Muscle of arm (tissue), 12 donors: ENCODE measurements around the gene CPEB1. TPM values are rescaled to one million over a fixed set of nuclear protein-coding genes. Genes with fewer than 3 reads are reported as not detected.
"Not testable (repeated sequence)": the region's sequence is repeated elsewhere in the genome, so short reads cannot be mapped to it uniquely, and the experiment has no call there.

Experiments
- DNase-seq: peaks from one replicate; pipeline ENCODE4 v3.0.0-alpha.2; 2013
- polyA plus RNA-seq, 12 donors: library from polyadenylated mRNA; unstranded; fragments of 120-200 nt; gene quantifications; one replicate each; pipeline ENCODE4 v1.2.1, GENCODE V29; 2013; ENCODE audit not compliant: insufficient read length in 12 of 12

CPEB1 gene
- polyA plus RNA-seq, 12 donors: 0.25 to 1.2 (median 0.71) TPM; not detected in 2

DNA sequence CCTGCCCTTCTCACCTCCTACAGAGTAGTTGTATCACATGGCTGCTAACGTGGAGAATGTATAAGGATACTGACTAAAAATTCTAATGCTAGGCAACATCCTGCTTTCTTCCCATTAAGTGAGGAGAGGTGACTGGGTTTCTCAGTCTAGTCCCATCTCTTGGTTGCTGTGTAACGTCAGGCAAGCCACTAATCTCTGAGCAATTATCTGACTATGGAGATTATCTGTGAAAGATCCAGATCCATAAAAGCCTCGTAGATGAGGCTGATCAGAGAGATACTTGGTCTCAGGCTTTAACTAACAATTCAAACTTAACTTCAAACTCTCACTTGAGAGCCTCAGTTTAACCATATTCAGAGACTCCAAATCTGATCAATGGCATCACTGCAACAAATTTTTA is 102.2 kb downstream of the CPEB1 start:
- DNase-seq: no peak

GRCh38 chr15:82544431-82544830 is 102.7 kb downstream of the CPEB1 start:
- no peak for DNase-seq

GRCh38 chr15:82543160-82543559 is 104.0 kb downstream of the CPEB1 start:
- DNase-seq: no peak

DNA sequence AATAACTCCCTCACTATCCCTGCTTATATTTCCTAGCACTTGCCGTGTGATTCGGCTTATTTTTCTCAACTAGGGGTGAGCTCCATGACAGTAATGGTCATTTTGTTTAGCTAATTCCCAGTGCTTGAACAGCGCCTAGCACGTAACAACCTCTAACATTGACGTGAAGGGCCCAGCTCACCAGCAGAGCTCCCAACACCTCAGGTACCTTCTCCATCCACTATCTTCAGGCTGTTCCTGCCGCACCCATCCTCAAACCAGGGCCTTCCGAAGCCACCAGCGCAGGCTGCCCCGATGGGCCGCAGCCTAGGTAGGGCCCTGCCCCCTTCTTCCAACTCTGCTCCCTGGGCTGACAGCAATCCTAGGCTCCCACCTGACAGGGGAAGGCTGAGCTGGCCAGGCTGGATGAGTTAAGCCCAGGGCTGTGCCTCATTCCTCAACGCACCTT is 106.2 kb downstream of the CPEB1 start:
- no peak for DNase-seq

GRCh38 chr15:82540055-82540983 is 106.8 kb downstream of the CPEB1 start, which contains the start of gene RPS17:
Gene RPS17 (minus strand): TSS chr15:82540457. CDS start chr15:82540428, 29 bp downstream.
- peak; percentile 98 for DNase-seq

DNA sequence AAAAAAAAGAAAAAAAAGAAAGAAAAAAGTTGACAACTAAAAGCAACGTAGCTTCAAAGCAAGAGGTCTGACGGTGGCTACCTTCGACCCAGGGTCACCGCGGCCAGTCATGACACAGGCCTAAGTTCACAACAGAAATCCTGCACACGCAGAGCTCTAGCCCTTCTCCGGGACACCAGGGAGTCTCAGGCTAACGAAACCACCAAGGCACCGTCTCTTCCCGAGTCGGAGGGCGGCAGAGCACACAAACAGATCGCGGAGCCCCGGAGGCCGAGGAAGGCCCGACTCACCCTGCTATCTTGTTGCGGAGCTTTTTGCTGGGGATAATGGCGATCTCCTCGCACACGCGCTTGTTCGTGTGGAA is 107.5 kb downstream of the CPEB1 start:
- peak; percentile 25 for DNase-seq

- DNase-seq: no peak
Measured at GRCh38 chr15:82538961-82539690, 108.0 kb downstream of the CPEB1 start.

DNA sequence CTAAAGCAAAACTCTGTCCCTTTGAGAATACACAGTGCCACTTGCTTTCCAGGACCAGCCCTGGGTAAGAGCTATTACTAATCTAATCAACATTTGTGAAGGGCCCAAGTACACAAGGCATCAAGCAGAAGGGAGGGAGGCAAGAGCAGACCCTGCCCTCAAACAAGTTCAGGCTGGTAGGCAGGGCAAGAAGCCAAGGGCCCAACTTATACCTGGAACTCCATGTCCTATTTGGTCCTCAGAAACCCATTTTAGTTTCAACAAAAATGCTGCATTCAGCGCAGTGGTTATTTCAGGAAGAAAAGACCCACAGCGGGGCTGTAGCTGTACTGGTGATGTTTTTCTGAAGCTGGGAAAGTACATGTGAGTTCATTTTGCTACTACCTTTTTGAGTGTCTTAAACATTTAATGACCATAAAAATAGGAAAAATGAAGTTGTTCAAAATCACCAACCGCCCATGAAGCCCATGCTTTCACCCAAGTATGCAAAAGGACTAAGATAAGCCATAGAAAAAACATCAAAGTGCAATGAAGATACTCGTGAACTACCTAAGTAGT is 109.7 kb downstream of the CPEB1 start:
- no peak for DNase-seq

DNA sequence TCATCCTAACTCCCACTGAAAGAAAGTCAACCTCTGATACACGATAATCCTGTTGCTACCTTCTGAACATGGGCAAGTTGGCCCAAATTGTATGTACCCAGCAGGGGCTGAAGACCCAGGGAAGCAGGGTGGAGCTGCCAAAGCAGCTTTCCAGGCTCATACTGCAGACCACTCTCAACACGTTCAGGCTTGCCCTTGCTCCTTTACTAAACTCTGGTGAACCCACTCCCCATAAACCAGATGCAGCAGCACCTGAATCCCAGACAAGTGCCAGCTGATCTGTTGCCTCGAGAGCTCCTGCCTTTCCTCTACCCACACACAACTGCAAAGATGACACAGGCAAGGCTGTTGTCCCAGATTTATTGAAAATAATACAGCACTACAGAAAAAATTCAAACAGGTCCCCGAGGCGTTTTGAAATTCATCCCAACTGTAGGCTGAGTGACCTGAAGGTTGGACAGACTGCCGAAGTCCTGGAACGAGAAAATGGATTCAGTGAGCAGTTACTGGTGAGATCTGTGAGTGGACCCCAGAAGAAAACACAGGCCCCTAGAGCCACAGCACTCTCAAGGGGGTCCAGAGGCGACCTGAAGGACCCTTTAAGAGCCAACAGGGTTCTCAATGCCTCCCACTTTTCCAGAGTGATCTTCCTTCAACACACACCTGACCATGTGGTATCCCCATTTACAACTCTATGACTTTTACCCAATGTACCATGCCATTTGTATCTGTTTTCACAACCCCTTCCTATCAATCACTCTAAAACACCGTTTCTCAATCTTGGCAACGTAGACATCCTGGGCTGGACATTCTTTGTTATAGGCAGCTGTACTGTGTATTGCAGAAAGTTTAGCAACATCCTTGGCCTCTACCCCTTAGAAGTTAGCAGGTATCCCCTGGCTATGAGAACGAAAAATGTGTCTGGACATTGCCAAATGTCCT is 110.5 kb downstream of the CPEB1 start:
- no peak for DNase-seq

DNA sequence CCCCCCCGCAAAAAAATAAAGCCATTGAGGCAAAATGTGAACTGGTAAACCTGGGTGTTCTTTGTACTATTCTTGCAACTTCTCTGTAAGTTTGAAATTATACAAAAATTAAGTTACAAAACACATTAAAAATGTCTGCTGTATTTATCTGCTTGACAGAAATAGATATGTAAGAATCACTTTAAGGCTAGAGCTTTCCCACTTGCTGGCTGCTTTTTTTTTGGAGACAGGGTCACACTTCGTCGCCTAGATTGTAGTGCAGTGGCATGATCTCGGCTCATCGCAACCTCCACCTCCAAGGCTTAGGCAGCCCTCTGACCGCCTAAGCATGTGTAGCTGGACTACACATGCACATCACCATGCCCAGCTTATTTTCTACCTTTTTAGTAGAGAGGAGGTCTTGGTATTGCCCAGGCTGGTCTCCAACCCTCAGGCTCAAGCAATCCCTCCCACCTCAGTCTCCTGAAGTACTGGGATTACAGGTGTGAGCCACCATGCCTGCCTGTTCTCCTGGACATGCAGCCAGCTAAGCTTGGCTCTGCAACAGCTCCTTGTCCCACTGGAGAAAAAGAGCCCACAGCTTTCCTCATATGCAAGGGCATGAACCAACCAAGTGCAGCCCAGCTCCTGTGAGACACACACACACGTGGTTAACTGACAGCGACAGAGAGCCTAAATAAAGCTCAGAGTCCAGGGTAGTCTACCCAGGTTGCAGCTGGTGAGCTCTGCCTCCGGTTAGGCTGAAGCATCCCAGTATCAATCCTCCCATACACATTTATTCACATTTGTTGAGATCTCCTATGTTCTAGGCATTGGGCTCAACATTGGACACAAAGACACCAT is 111.4 kb downstream of the CPEB1 start:
- DNase-seq: no peak

DNA sequence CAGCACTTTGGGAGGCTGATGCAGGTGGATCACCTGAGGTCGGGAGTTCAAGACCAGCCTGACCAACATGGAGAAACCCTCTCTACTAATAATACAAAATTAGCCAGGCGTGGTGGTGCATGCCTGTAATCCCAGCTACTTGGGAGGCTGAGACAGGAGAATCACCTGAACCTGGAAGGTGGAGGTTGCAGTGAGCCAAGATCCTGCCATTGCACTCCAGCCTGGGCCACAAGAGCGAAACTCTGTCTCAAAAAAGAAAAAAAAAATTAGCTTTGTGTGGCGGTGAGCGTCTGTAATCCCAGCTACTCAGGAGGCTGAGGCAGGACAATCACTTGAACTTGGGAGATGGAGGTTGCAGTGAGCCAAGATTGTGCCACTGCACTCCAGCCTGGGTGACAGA is 112.0 kb downstream of the CPEB1 start:
- not testable (repeated sequence) for DNase-seq

- DNase-seq: not testable (repeated sequence)
Measured at GRCh38 chr15:82534457-82534861, 112.7 kb downstream of the CPEB1 start.

DNA sequence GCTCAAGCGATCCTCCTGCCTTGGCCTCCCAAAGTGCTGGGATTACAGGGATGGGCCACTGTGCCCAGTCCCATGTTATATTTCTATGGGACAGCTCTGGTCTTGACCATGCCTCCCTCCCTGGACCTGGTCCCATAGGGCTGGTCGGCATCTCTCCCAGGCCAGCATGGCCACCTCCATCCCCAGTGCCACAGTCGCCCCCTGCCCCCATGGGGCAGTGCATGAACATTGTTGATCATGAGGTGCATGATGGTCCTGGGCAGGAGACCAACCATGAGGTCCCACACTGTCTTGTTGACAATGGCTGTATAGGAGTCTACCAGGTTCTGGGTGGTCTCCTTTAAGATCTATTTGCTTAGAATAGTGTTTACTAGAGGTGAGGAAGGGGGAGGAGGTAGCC is 113.4 kb downstream of the CPEB1 start:
- DNase-seq: no peak

DNA sequence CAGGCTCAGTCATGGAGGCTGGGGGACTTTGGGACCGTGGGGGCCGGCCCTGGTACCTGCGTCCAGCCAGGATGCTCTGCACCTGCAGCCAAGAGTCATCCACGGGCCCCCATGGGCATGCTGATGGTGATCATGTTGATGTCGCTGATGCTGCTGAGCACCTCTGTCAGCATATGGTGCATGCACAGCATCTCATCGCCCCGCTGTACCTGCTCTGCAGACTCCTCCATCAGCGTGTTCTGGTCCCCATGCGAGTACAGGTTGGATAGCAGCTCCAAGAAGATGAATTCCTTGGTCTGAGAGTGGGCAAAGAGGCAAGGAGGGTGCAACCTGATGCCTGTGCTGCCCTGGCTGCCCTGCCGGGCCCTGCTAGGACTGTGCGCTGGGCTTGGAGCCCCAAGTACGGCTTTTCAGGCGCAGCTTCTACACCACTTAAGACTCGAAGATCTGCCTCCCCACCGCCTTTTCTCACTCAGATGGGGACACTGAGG is 114.1 kb downstream of the CPEB1 start:
- DNase-seq: no peak

DNA sequence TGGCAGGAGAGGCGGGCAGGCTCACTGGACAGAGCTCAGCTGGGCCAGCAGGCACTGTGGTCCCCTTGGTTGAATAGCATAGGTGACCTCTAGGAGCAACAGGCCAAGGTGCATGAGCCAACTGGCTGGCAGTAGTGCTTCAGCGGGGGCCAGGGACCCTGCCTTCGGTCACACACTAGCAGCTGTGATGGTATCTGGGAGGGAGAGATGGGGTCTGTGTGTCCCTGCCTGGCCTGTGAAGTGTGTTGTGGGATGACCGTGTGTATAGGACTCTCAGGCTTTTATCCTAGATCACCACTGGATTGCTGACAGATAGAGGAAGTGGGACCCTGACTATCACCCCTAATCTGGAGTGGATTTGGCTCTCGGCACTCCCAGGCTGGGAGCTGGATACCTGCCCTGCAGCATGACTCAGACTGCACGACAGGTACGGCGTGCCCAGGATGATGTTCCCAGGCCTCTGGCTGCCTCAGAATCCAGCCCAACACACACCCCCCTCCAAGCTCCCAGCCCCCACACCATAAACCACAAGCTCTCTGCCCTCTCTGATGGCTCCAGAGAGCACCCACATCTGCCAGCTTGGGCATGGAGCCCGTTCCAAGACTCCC is 114.7 kb downstream of the CPEB1 start:
- no peak for DNase-seq

GRCh38 chr15:82531496-82532382 is 115.4 kb downstream of the CPEB1 start:
- no peak for DNase-seq

- DNase-seq: peak; percentile 51
Measured at GRCh38 chr15:82530606-82531379, 116.4 kb downstream of the CPEB1 start.

DNA sequence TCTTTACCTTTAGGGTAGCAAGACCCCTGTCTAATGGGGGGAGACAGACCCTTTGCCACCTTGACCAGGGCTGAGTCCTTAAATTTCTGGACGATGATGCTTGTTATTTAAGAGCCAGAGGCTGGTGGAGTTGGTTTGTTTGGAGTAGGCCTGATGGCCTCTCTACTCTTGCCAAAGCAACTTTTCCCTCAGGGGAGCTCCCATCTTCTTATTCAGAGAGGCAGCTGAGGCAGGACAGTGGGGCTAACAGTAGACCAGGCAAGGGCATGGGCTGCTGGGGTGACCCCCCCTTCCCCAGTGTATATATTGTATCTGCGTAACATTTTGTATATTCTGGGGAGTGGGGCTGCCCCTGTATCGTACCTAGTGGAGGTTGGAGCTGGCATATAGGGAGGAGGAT is 117.2 kb downstream of the CPEB1 start:
- no peak for DNase-seq
